H1 (cell line): Measurements from ENCODE around the gene ZNF879. TPM values are rescaled to one million over a fixed set of nuclear protein-coding genes. Genes with fewer than 3 reads are reported as not detected.

ENCODE experiments used
- CTCF ChIA-PET: fragments of 300-600 bp; sonication (Branson Sonifier 250); formaldehyde crosslinking; loops from one replicate; lab custom pipeline; 2021; ENCODE audit not compliant: partially characterized antibody; lab: Charles Lee
- POLR2A ChIA-PET: fragments of 300-600 bp; sonication (Branson Sonifier 250); formaldehyde crosslinking; loops from one replicate; lab custom pipeline; 2021; ENCODE audit warnings: inconsistent platforms; ENCODE audit not compliant: partially characterized antibody; lab: Charles Lee
- DNase-seq, 2 experiments: peaks; one replicate each; pipeline versions ENCODE4 v3.0.0 to v3.0.0-alpha.2; 2010 to 2022; ENCODE audit warnings: low spot score in 2 of 2, low read depth in 1 of 2, mixed read lengths in 1 of 2
- FAIRE-seq: peaks from 2 replicates; lab custom pipeline; 2011; peaks lifted over from hg19 to GRCh38; lab: Jason Lieb, UNC
- H2AFZ ChIP-seq: 2 replicates; pipeline ENCODE4 v1.8.1; 2012; ENCODE audit warnings: low read length, inconsistent platforms
- H2AK5ac ChIP-seq: 2 replicates; pipeline ENCODE4 v1.6.1; 2013; ENCODE audit warnings: low read depth, low read length
- H2BK120ac ChIP-seq: replicated peaks from 2 replicates; pipeline ENCODE3; 2013; ENCODE audit warnings: low read depth, low read length, inconsistent platforms
- H2BK12ac ChIP-seq: 2 replicates; pipeline ENCODE4 v1.6.1; 2013; ENCODE audit warnings: low read depth, low read length
- H2BK15ac ChIP-seq: 2 replicates; pipeline ENCODE4 v1.6.1; 2013; ENCODE audit warnings: low read length
- H2BK20ac ChIP-seq: 2 replicates; pipeline ENCODE4 v1.6.1; 2013; ENCODE audit warnings: low read length
- H2BK5ac ChIP-seq: 2 replicates; pipeline ENCODE4 v1.6.1; 2013; ENCODE audit warnings: low read depth, low read length
- H3K14ac ChIP-seq: 2 replicates; pipeline ENCODE4 v1.6.1; 2013; ENCODE audit warnings: inconsistent platforms; ENCODE audit not compliant: insufficient read length
- H3K18ac ChIP-seq: 2 replicates; pipeline ENCODE4 v1.6.1; 2013; ENCODE audit warnings: low read length; ENCODE audit errors: extremely low read depth
- H3K23ac ChIP-seq: 2 replicates; pipeline ENCODE4 v1.6.1; 2013; ENCODE audit warnings: inconsistent platforms; ENCODE audit not compliant: insufficient read length
- H3K23me2 ChIP-seq: 2 replicates; pipeline ENCODE4 v1.6.1; 2013; ENCODE audit warnings: low read depth, low read length
- H3K27ac ChIP-seq: 2 replicates; pipeline ENCODE4 v1.6.1; 2011; ENCODE audit warnings: low read depth, low read length, inconsistent platforms
- H3K27me3 ChIP-seq, 4 experiments: replicated peaks in 1 of 4; 1 replicate in 1 of 4; 2 replicates in 3 of 4; pipeline versions ENCODE4 v1.6.1 to v1.8.1; 2011 to 2013; ENCODE audit warnings: low read length in 3 of 4, mild to moderate bottlenecking in 3 of 4, inconsistent platforms in 2 of 4, mixed read lengths in 2 of 4, moderate library complexity in 1 of 4; ENCODE audit not compliant: control insufficient read depth in 3 of 4, insufficient read depth in 3 of 4; ENCODE audit errors: extremely low read depth in 1 of 4
- H3K36me3 ChIP-seq, 4 experiments: 2 replicates each; pipeline versions ENCODE4 v1.6.1 to v1.8.1; 2011 to 2013; ENCODE audit warnings: mild to moderate bottlenecking in 4 of 4, low read length in 3 of 4, moderate library complexity in 2 of 4, control low read depth in 1 of 4, inconsistent platforms in 1 of 4; ENCODE audit not compliant: insufficient read depth in 4 of 4, control insufficient read depth in 2 of 4
- H3K4ac ChIP-seq: replicated peaks from 2 replicates; pipeline ENCODE3; 2013; ENCODE audit warnings: low read length, low read depth, mixed read lengths, inconsistent platforms; ENCODE audit not compliant: insufficient read length
- H3K4me1 ChIP-seq, 4 experiments: replicated peaks in 1 of 4; 1 replicate in 1 of 4; 2 replicates in 3 of 4; pipeline versions ENCODE4 v1.6.1 to v1.8.1; 2011 to 2013; ENCODE audit warnings: low read length in 3 of 4, inconsistent platforms in 2 of 4, mixed read lengths in 1 of 4; ENCODE audit not compliant: insufficient read depth in 4 of 4, control insufficient read depth in 3 of 4
- H3K4me2 ChIP-seq, 2 experiments: 2 replicates each; pipeline versions ENCODE4 v1.6.1 to v1.8.1; 2011 to 2013; ENCODE audit warnings: low read depth in 2 of 2, low read length in 2 of 2, control low read depth in 1 of 2, inconsistent platforms in 1 of 2, mild to moderate bottlenecking in 1 of 2; ENCODE audit not compliant: insufficient read depth in 1 of 2
- H3K4me3 ChIP-seq, 4 experiments: fragments of 200-600, 300-600 bp in 1 of 4; sonication (generic), shearing (Covaris generic), sonication (Bioruptor Twin) in 1 of 4; 2 replicates each; pipeline versions ENCODE4 v1.5.1 to v1.8.1; 2011 to 2016; ENCODE audit warnings: low read length in 4 of 4, low read depth in 3 of 4, control low read depth in 2 of 4, inconsistent platforms in 2 of 4, mild to moderate bottlenecking in 2 of 4, mixed read lengths in 1 of 4, moderate library complexity in 1 of 4; ENCODE audit not compliant: insufficient read depth in 2 of 4; ENCODE audit errors: extremely low read depth in 1 of 4
- H3K56ac ChIP-seq: replicated peaks from 2 replicates; pipeline ENCODE3; 2013; ENCODE audit warnings: low read depth, mild to moderate bottlenecking, mixed read lengths, low read length, inconsistent platforms; ENCODE audit not compliant: insufficient read length
- H3K79me1 ChIP-seq: 2 replicates; pipeline ENCODE4 v1.6.1; 2013; ENCODE audit warnings: low read depth, low read length, control low read depth
- H3K79me2 ChIP-seq, 2 experiments: 2 replicates each; pipeline versions ENCODE4 v1.6.1 to v1.8.1; 2012 to 2013; ENCODE audit warnings: low read length in 2 of 2, mild to moderate bottlenecking in 2 of 2, inconsistent platforms in 1 of 2; ENCODE audit not compliant: insufficient read depth in 2 of 2, control insufficient read depth in 1 of 2
- H3K9ac ChIP-seq, 4 experiments: replicated peaks in 1 of 4; 1 replicate in 1 of 4; 2 replicates in 3 of 4; pipeline versions ENCODE4 v1.6.1 to v1.8.1; 2011 to 2013; ENCODE audit warnings: low read depth in 3 of 4, low read length in 3 of 4, control low read depth in 2 of 4, mild to moderate bottlenecking in 2 of 4, moderate library complexity in 2 of 4, inconsistent platforms in 1 of 4; ENCODE audit errors: extremely low read depth in 1 of 4
- H3K9me3 ChIP-seq, 2 experiments: 2 replicates each; pipeline versions ENCODE4 v1.6.1 to v1.8.1; 2012 to 2013; ENCODE audit warnings: mild to moderate bottlenecking in 2 of 2, moderate library complexity in 2 of 2, control low read depth in 1 of 2, inconsistent platforms in 1 of 2, low read depth in 1 of 2, low read length in 1 of 2, mixed read lengths in 1 of 2; ENCODE audit not compliant: insufficient read depth in 2 of 2
- H4K20me1 ChIP-seq, 2 experiments: replicated peaks in 1 of 2; 2 replicates each; pipeline versions ENCODE3 to v1.8.1; 2011 to 2013; ENCODE audit warnings: inconsistent platforms in 2 of 2, low read length in 2 of 2, mild to moderate bottlenecking in 1 of 2; ENCODE audit not compliant: insufficient read depth in 2 of 2, control insufficient read depth in 1 of 2
- H4K5ac ChIP-seq: 2 replicates; pipeline ENCODE4 v1.6.1; 2013; ENCODE audit warnings: low read length, low read depth, mixed read lengths, inconsistent platforms; ENCODE audit not compliant: insufficient read length
- H4K8ac ChIP-seq: 2 replicates; pipeline ENCODE4 v1.8.0; 2013; ENCODE audit warnings: mild to moderate bottlenecking, moderate library complexity, low read length, inconsistent platforms; ENCODE audit not compliant: insufficient read depth; ENCODE audit errors: extremely low read depth
- H4K91ac ChIP-seq: replicated peaks from 2 replicates; pipeline ENCODE3; 2013; ENCODE audit warnings: low read length, mixed read lengths, inconsistent platforms; ENCODE audit not compliant: insufficient read length
- CTBP2 ChIP-seq: IDR thresholded peaks from 2 replicates; pipeline ENCODE4 v1.7.0; 2011; ENCODE audit warnings: borderline replicate concordance, mild to moderate bottlenecking, moderate library complexity, mixed read lengths, low read length; ENCODE audit not compliant: insufficient read depth, insufficient read length
- EP300 ChIP-seq, 2 experiments: IDR thresholded peaks; 1 replicate in 1 of 2; 2 replicates in 1 of 2; pipeline ENCODE4 v1.6.1; 2011 to 2012; ENCODE audit warnings: low read depth in 2 of 2, low read length in 2 of 2, mild to moderate bottlenecking in 2 of 2, borderline replicate concordance in 1 of 2, inconsistent platforms in 1 of 2, moderate library complexity in 1 of 2
- JUND ChIP-seq: IDR thresholded peaks from 2 replicates; pipeline ENCODE4 v1.6.1; 2011; ENCODE audit warnings: mild to moderate bottlenecking, improper control_type of control experiment, low read length
- RFX5 ChIP-seq: IDR thresholded peaks from 2 replicates; pipeline ENCODE4 v1.6.1; 2011; ENCODE audit warnings: low read depth, low read length, improper control_type of control experiment, borderline replicate concordance
- SRF ChIP-seq: IDR thresholded peaks from 2 replicates; pipeline ENCODE4 v1.6.1; 2011; ENCODE audit warnings: mild to moderate bottlenecking, low read depth, low read length, moderate library complexity
- TEAD4 ChIP-seq: IDR thresholded peaks from 2 replicates; pipeline ENCODE4 v1.6.1; 2012; ENCODE audit warnings: low read depth, low read length, inconsistent platforms, mixed read lengths
- WGBS, 2 experiments: shearing (Covaris generic) in 1 of 2; methylation state at CpG; one replicate each; pipeline versions ENCODE4 v1.1.6 to v1.1.7; 2013 to 2015; ENCODE audit warnings: low lambda C conversion rate in 2 of 2, mixed read lengths in 2 of 2, inconsistent platforms in 1 of 2, low coverage in 1 of 2, missing lambda C conversion rate in 1 of 2; ENCODE audit not compliant: insufficient replicate concordance in 2 of 2, insufficient coverage in 1 of 2, insufficient read length in 1 of 2; ENCODE audit errors: extremely low coverage in 1 of 2, missing lambda C conversion rate in 1 of 2; 5-methylcytosine and 5-hydroxymethylcytosine counted together
- polyA plus RNA-seq, 7 experiments: library from polyadenylated mRNA; depleted of rRNA in 3 of 7; stranded (reverse) in 5 of 7; unstranded in 2 of 7; fragments of >200 nt in 5 of 7; fragments of 200-250 nt in 2 of 7; gene quantifications; 1 replicate in 5 of 7; 2 replicates in 1 of 7; 4 replicates in 1 of 7; pipeline versions ENCODE4 v1.2.1 to v1.2.3, GENCODE V29; 2011 to 2013; ENCODE audit warnings: missing spikeins in 2 of 7, mixed read lengths in 2 of 7
- total RNA-seq: library from RNA; stranded (reverse); fragmentation: NEBNext Ultra II Directional; extraction: Animal tissue kit (Norgen Biotek cat#: 25700); gene quantifications from 2 replicates; pipeline ENCODE4 v1.2.1, GENCODE V29; 2021
- TF ChIP-seq, protein P1 (sequence below): IDR thresholded peaks from 2 replicates; pipeline ENCODE4 v1.6.1; 2012; ENCODE audit warnings: inconsistent platforms
- TF ChIP-seq, protein P2 (sequence below): IDR thresholded peaks from 2 replicates; pipeline ENCODE4 v1.6.1; 2011; ENCODE audit warnings: low read length, improper control_type of control experiment

ZNF879 gene
- total and polyA plus RNA-seq, 2 of the 8 experiments (the other 6 are each of a cell fraction or from before 2014, with no cell fraction given) = 2.2 to 3.1 TPM

DNA sequence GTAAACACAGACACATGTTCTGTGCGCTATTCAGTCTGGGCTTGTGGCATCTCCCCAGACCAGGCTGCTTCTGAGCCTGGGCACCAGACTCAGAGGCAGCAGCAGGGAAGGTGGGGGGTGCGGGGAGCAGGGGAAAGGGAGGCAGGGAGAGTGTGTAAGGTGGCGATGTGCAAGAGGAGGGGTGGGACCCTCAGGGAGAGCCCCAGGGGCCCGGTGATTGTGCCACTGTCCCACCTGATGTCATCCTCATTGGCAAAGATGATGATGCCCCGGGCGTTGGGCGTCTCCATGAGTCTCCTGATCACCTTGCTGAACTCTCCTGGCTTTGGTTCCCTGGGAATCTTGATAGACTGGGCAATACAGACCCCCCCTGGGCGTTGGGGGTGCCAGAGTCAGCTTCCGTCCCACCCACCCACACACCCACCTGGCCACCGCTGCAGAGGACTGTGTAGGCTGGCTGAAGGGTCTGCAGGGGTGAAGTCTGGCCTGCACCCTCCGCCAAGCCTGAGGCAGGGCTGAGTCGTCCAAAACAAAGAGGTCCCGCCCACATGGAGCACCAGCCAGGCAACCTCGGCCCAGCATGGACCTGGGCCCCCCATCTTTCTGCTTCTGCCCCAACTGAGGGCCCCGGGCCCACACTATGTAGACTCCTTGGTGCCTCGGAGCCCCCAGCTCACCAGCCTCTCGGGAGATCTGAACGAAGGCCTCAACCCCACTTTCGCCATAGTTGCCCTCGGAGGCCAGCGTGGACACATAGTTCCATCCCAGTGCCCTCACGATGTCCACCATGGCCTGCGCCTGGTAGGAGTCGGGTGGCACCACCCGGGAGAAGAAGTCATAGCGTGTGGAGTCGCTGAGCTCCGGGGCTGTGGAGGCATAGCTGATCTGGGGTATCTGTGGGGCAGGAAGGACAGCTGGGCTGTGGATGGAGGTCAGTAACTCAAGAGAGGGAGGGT is 32.1 kb upstream of the ZNF879 start:
- no peak overlapping the region for H2BK15ac ChIP-seq
- H3K4ac ChIP-seq = no peak overlapping the region
- H3K18ac ChIP-seq = no peak overlapping the region
- H3K23ac ChIP-seq = no peak overlapping the region
- peaks cover 26 to 39% (median 37%) of the 10 kb centered on the region in 4 experiments for H3K27me3 ChIP-seq
- H3K9me3 ChIP-seq = peaks cover 37 to 58% of the 10 kb centered on the region in 2 experiments; a peak in 3 of 4 replicates
- no peak overlapping the region for H3K27ac ChIP-seq
- H3K4me1 ChIP-seq = peaks cover 0 to 13% (median 1%) of the 10 kb centered on the region in 4 experiments; a peak in 5 of 7 replicates
- H3K79me1 ChIP-seq = no peaks in the 10 kb centered on the region
- peaks cover 9% of the 10 kb centered on the region; the same call in 1 of the 2 replicates for H3K23me2 ChIP-seq
- H3K9ac ChIP-seq = no peak overlapping the region
- no peak overlapping the region for H4K5ac ChIP-seq
- H2BK5ac ChIP-seq = no peak overlapping the region
- ChIA-PET POLR2A (interaction anchor here (1.0 to 1.6 kb wide), 3 partner anchors 10 to 47 kb away, joined by 3 read pairs; no protein-coding TSS in a partner anchor), CTCF (interaction anchor here (0.6 to 1.0 kb wide), 3 partner anchors 94 to 1525 kb away, joined by 3 read pairs; no protein-coding TSS in a partner anchor)
- no peak overlapping the region for H3K4me3 ChIP-seq
- H3K4me2 ChIP-seq = no peak overlapping the region
- no peak for DNase-seq
- 94% methylated on average over 19 of the region's 28 CpGs; no CpG with 5 or more reads in 1 of the 2 experiments for WGBS, 2 experiments
- no peak overlapping the region for H2BK20ac ChIP-seq
- no peak overlapping the region for H2BK12ac ChIP-seq
- H3K79me2 ChIP-seq = no peaks in the 10 kb centered on the region
- no peak overlapping the region for H3K14ac ChIP-seq
- peaks cover under 1 to 4% of the 10 kb centered on the region in 2 experiments for H4K20me1 ChIP-seq
- peak overlapping the region; percentile 14 for H4K8ac ChIP-seq
- no peak overlapping the region for H2AK5ac ChIP-seq
- H3K36me3 ChIP-seq = no peaks in the 10 kb centered on the region; a peak in 1 of 8 replicates
- no peak overlapping the region for H4K91ac ChIP-seq
- no peak overlapping the region for H2BK120ac ChIP-seq
- FAIRE-seq = no peak
- TF ChIP-seq RFX5 = no peak
- TF ChIP-seq, protein P1, sequence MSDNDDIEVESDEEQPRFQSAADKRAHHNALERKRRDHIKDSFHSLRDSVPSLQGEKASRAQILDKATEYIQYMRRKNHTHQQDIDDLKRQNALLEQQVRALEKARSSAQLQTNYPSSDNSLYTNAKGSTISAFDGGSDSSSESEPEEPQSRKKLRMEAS = no peak
- no peak for TF ChIP-seq CTBP2
- TF ChIP-seq SRF = no peak
- no peak for TF ChIP-seq EP300 (IDR thresholded peaks at IDR 0.05; ENCODE audit: borderline replicate concordance in 1 of 2, low read depth in 2 of 2, low read length in 2 of 2)
- TF ChIP-seq, protein P2, sequence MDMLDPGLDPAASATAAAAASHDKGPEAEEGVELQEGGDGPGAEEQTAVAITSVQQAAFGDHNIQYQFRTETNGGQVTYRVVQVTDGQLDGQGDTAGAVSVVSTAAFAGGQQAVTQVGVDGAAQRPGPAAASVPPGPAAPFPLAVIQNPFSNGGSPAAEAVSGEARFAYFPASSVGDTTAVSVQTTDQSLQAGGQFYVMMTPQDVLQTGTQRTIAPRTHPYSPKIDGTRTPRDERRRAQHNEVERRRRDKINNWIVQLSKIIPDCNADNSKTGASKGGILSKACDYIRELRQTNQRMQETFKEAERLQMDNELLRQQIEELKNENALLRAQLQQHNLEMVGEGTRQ = no peak
- no peak for TF ChIP-seq TEAD4
- no peak for TF ChIP-seq JUND
- H3K56ac ChIP-seq = no peak overlapping the region
- no peak overlapping the region for H2AFZ ChIP-seq
